IPS-18a (cell line): Measurements from ENCODE around the gene AMY2B.
"Not testable (repeated sequence)": the region's sequence is repeated elsewhere in the genome, so short reads cannot be mapped to it uniquely, and the experiment has no call there.

Experiments
- H3K27ac ChIP-seq: one replicate; pipeline ENCODE4 v1.5.1; 2013; ENCODE audit warnings: low read length
- H3K27me3 ChIP-seq: one replicate; pipeline ENCODE4 v1.6.1; 2013; ENCODE audit warnings: mild to moderate bottlenecking, low read length; ENCODE audit not compliant: control insufficient read depth, insufficient read depth
- H3K36me3 ChIP-seq: one replicate; pipeline ENCODE4 v1.6.1; 2013; ENCODE audit warnings: low read depth, low read length; ENCODE audit not compliant: control insufficient read depth
- H3K4me1 ChIP-seq: one replicate; pipeline ENCODE4 v1.6.1; 2013; ENCODE audit warnings: low read depth, low read length; ENCODE audit not compliant: control insufficient read depth
- H3K4me3 ChIP-seq: one replicate; pipeline ENCODE4 v1.5.1; 2013; ENCODE audit warnings: low read length
- H3K9ac ChIP-seq: one replicate; pipeline ENCODE4 v1.6.1; 2013; ENCODE audit warnings: mild to moderate bottlenecking, low read length, moderate library complexity
- H3K9me3 ChIP-seq: one replicate; pipeline ENCODE4 v1.6.1; 2013; ENCODE audit warnings: low read depth, low read length; ENCODE audit not compliant: control insufficient read depth

AMY2B gene

GRCh38 chr1:103561643-103562395 lies 9.6 kb upstream of the AMY2B start:
- H3K27ac ChIP-seq: no peak overlapping the region
- H3K9ac ChIP-seq: no peak overlapping the region
- H3K9me3 ChIP-seq: no peaks in the 10 kb centered on the region
- no peaks in the 10 kb centered on the region for H3K27me3 ChIP-seq
- H3K4me1 ChIP-seq: no peaks in the 10 kb centered on the region
- H3K36me3 ChIP-seq: no peaks in the 10 kb centered on the region
- no peak overlapping the region for H3K4me3 ChIP-seq

- Histone ChIP-seq H3K27me3 (no peaks in the 10 kb centered on the region), H3K4me3 (no peak overlapping the region), H3K9me3 (no peaks in the 10 kb centered on the region), H3K36me3 (no peaks in the 10 kb centered on the region), H3K9ac (no peak overlapping the region), H3K27ac (no peak overlapping the region), H3K4me1 (no peaks in the 10 kb centered on the region)
Observed at GRCh38 chr1:103563056-103563455, 8.3 kb upstream of the AMY2B start.

- no peaks in the 10 kb centered on the region for H3K36me3 ChIP-seq
Observed at GRCh38 chr1:103569493-103569892, 1.9 kb upstream of the AMY2B start.

GRCh38 chr1:103576065-103576464 lies 4.7 kb downstream of the AMY2B start:
- no peaks in the 10 kb centered on the region for H3K27me3 ChIP-seq
- H3K9ac ChIP-seq: no peak overlapping the region
- H3K4me1 ChIP-seq: no peaks in the 10 kb centered on the region
- H3K4me3 ChIP-seq: no peak overlapping the region
- H3K36me3 ChIP-seq: no peaks in the 10 kb centered on the region
- no peak overlapping the region for H3K27ac ChIP-seq
- peaks cover 3% of the 10 kb centered on the region for H3K9me3 ChIP-seq

More at GRCh38 chr1:103569493-103569892, 1.9 kb upstream of the AMY2B start:
- H3K9ac ChIP-seq: no peak overlapping the region
- no peaks in the 10 kb centered on the region for H3K4me1 ChIP-seq
- H3K9me3 ChIP-seq: no peaks in the 10 kb centered on the region
- no peak overlapping the region for H3K27ac ChIP-seq
- H3K27me3 ChIP-seq: no peaks in the 10 kb centered on the region
- no peak overlapping the region for H3K4me3 ChIP-seq

GRCh38 chr1:103576784-103577183 lies 5.4 kb downstream of the AMY2B start:
- H3K27me3 ChIP-seq, H3K4me3 ChIP-seq, H3K27ac ChIP-seq, H3K9me3 ChIP-seq, H3K36me3 ChIP-seq, H3K4me1 ChIP-seq, H3K9ac ChIP-seq: not testable (repeated sequence)

GRCh38 chr1:103582464-103582863 lies 11.1 kb downstream of the AMY2B start:
- Histone ChIP-seq H3K36me3 (no peaks in the 10 kb centered on the region), H3K4me3 (no peak overlapping the region), H3K4me1 (no peaks in the 10 kb centered on the region)

GRCh38 chr1:103583887-103584286 lies 12.5 kb downstream of the AMY2B start:
- Histone ChIP-seq H3K9ac (no peak overlapping the region), H3K27me3 (no peaks in the 10 kb centered on the region), H3K36me3 (no peaks in the 10 kb centered on the region), H3K27ac (no peak overlapping the region), H3K9me3 (peaks cover 36% of the 10 kb centered on the region), H3K4me3 (no peak overlapping the region), H3K4me1 (no peaks in the 10 kb centered on the region)

More at GRCh38 chr1:103582464-103582863, 11.1 kb downstream of the AMY2B start:
- H3K27me3 ChIP-seq: no peaks in the 10 kb centered on the region
- H3K9me3 ChIP-seq: peaks cover 21% of the 10 kb centered on the region
- H3K9ac ChIP-seq: no peak overlapping the region
- no peak overlapping the region for H3K27ac ChIP-seq

- Histone ChIP-seq H3K9me3 (peaks cover 42% of the 10 kb centered on the region), H3K36me3 (no peaks in the 10 kb centered on the region), H3K27ac (no peak overlapping the region), H3K4me3 (no peak overlapping the region), H3K27me3 (no peaks in the 10 kb centered on the region), H3K4me1 (no peaks in the 10 kb centered on the region), H3K9ac (no peak overlapping the region)
Observed at GRCh38 chr1:103584537-103584936, 13.1 kb downstream of the AMY2B start.

- H3K9me3 ChIP-seq, H3K4me3 ChIP-seq, H3K27ac ChIP-seq, H3K27me3 ChIP-seq, H3K4me1 ChIP-seq, H3K36me3 ChIP-seq, H3K9ac ChIP-seq: not testable (repeated sequence)
Observed at GRCh38 chr1:103602740-103603139, 31.4 kb downstream of the AMY2B start.

GRCh38 chr1:103616362-103616761 lies 45.0 kb downstream of the AMY2B start:
- Histone ChIP-seq H3K9ac (no peak overlapping the region), H3K9me3 (no peaks in the 10 kb centered on the region), H3K36me3 (no peaks in the 10 kb centered on the region), H3K27ac (no peak overlapping the region), H3K27me3 (no peaks in the 10 kb centered on the region), H3K4me1 (no peaks in the 10 kb centered on the region), H3K4me3 (no peak overlapping the region)

- not testable (repeated sequence) for H3K27me3 ChIP-seq, H3K4me1 ChIP-seq, H3K36me3 ChIP-seq, H3K9ac ChIP-seq, H3K4me3 ChIP-seq, H3K9me3 ChIP-seq, H3K27ac ChIP-seq
Observed at GRCh38 chr1:103616994-103617477, 45.6 kb downstream of the AMY2B start, which contains the start of gene AMY2A. Gene AMY2A (plus strand): TSS chr1:103617427. CDS start chr1:103617441, 14 bp downstream.

- not testable (repeated sequence) for H3K27me3 ChIP-seq, H3K4me1 ChIP-seq, H3K36me3 ChIP-seq, H3K9me3 ChIP-seq, H3K9ac ChIP-seq, H3K27ac ChIP-seq, H3K4me3 ChIP-seq
Observed at GRCh38 chr1:103627436-103627835, 56.0 kb downstream of the AMY2B start.
